Measurements from ENCODE around the gene KNSTRN.

DNA sequence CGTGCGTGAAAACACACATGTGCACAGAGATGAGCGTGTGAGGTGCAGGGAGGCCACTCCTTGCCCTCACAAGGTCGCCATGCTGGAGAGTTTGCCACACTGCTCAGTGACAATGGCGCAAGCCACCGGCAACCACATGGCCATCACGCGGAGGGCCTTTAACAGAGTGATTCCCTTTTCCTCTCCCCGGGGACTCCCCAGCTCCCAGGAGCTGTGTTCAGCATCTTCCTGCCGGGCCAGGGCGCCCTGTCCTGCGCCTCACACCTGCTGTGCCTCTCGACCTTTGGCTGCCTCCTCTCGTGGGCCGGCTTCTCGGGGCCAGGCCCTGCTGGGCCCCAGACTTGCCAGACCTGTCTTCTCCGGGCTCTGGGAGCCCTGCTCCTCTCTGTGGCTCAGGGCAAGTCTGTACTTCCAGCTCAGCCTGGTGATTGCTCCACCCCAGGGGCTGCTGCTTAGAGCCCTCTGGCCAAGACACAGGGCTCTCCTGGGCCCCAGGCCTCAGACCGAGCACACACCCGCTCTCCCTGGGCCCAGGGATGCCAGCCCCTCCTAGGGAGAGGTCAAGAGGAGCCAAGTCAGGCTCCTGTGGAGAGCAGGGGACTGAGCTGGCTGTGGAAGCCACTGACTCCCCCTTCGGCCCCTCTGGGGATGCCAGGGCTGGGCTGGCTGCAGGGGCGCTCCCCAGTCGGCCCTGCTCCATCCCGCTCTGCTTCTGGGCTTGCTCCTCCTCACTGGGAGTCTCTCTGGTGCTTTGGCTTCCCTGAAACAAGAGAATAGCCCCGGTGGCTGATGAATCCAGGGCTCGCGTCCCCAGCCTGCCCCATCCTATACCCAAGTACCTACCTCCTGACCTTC lies 47.4 kb upstream of the KNSTRN start:
- TF ChIP-seq, protein P1, sequence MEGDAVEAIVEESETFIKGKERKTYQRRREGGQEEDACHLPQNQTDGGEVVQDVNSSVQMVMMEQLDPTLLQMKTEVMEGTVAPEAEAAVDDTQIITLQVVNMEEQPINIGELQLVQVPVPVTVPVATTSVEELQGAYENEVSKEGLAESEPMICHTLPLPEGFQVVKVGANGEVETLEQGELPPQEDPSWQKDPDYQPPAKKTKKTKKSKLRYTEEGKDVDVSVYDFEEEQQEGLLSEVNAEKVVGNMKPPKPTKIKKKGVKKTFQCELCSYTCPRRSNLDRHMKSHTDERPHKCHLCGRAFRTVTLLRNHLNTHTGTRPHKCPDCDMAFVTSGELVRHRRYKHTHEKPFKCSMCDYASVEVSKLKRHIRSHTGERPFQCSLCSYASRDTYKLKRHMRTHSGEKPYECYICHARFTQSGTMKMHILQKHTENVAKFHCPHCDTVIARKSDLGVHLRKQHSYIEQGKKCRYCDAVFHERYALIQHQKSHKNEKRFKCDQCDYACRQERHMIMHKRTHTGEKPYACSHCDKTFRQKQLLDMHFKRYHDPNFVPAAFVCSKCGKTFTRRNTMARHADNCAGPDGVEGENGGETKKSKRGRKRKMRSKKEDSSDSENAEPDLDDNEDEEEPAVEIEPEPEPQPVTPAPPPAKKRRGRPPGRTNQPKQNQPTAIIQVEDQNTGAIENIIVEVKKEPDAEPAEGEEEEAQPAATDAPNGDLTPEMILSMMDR (IDR thresholded peaks at IDR 0.05; ENCODE audit: low read depth, low read length, missing input control), result no peak
- TF ChIP-seq YY1 (IDR thresholded peaks at IDR 0.05) (no peak), SP1 (IDR thresholded peaks at IDR 0.05) (no peak), EGR1 (IDR thresholded peaks at IDR 0.05; ENCODE audit: low read depth in 2 of 2) (no peak), NR2F2 (IDR thresholded peaks at IDR 0.05) (no peak), TAF1 (conservative IDR thresholded peaks at IDR 0.05) (no peak), HNF4A (conservative IDR thresholded peaks at IDR 0.05) (no peak)
- TF ChIP-seq, protein P2, sequence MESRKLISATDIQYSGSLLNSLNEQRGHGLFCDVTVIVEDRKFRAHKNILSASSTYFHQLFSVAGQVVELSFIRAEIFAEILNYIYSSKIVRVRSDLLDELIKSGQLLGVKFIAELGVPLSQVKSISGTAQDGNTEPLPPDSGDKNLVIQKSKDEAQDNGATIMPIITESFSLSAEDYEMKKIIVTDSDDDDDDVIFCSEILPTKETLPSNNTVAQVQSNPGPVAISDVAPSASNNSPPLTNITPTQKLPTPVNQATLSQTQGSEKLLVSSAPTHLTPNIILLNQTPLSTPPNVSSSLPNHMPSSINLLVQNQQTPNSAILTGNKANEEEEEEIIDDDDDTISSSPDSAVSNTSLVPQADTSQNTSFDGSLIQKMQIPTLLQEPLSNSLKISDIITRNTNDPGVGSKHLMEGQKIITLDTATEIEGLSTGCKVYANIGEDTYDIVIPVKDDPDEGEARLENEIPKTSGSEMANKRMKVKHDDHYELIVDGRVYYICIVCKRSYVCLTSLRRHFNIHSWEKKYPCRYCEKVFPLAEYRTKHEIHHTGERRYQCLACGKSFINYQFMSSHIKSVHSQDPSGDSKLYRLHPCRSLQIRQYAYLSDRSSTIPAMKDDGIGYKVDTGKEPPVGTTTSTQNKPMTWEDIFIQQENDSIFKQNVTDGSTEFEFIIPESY (IDR thresholded peaks at IDR 0.05), result no peak
- TF ChIP-seq, protein P3, sequence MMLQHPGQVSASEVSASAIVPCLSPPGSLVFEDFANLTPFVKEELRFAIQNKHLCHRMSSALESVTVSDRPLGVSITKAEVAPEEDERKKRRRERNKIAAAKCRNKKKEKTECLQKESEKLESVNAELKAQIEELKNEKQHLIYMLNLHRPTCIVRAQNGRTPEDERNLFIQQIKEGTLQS (IDR thresholded peaks at IDR 0.05), result no peak

Measured in liver (tissue), 3 donors.